Measurements from ENCODE around the gene STN1.

STN1 gene

GRCh38 chr10:103869336-103869735, 48.6 kb downstream of the STN1 start:
- no peak for DNase-seq (ENCODE audit: low read depth in 1 of 2, low spot score in 1 of 2)

- DNase-seq (ENCODE audit: low read depth in 1 of 2, low spot score in 1 of 2), result no peak
Observed at GRCh38 chr10:103868200-103868599, 49.8 kb downstream of the STN1 start.

GRCh38 chr10:103861505-103861904, 56.5 kb downstream of the STN1 start:
- DNase-seq (ENCODE audit: low read depth in 1 of 2, low spot score in 1 of 2), result no peak

- DNase-seq (ENCODE audit: low read depth in 1 of 2, low spot score in 1 of 2), result peak in 1 of 2 donors; percentile 15
Observed at GRCh38 chr10:103859161-103860086, 58.6 kb downstream of the STN1 start.

DNA sequence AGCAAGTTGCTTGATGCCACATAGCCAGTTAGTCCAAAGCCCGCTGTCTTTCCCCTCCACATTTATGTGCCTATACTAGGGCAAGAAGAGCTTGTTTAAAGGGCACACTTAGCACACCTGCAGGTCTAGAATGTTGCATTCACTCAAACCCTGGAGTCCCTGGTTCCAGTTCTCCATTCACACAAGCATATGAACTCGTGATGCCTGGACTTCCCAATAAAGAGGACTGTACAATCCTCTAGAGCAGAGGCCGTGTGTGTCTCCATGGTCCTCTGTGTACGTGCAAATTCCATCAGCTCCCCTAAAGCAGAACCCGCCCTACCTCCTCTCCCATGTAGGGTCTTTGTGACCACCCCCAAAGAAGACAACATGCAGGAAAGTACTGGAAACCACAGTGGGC, 59.6 kb downstream of the STN1 start:
- no peak for DNase-seq (ENCODE audit: low read depth in 1 of 2, low spot score in 1 of 2)

GRCh38 chr10:103856797-103857170, 61.2 kb downstream of the STN1 start:
- no peak for DNase-seq (ENCODE audit: low read depth in 1 of 2, low spot score in 1 of 2)

GRCh38 chr10:103855852-103856796, 61.9 kb downstream of the STN1 start:
- no peak for DNase-seq (ENCODE audit: low read depth in 1 of 2, low spot score in 1 of 2)

DNA sequence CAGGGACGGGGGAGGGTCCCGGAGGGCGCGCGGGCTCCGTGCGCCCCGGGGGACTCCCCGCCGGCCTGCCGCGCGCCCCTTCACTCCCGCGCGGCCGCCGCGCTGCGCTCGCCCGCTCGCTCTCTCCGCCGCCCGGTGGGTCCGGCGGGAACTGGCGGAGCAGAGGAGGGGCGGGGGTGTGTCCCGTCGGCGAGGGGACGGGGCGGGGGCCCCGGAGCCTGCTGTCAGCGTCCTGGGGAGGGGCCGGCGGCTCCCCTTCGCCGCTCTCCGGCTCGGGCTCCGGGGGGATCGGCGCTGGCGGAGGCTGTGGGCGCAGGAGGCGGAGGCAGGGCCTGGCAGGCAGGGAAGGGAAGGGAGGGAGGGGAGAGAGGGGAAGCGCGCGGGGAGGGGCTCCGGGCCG, 62.6 kb downstream of the STN1 start, which contains the start of gene SH3PXD2A:
Gene SH3PXD2A (minus strand): TSS at position 153 of the 400 bp plus-strand sequence. CDS start 310 bp downstream, outside the sequence.
- DNase-seq (ENCODE audit: low read depth in 1 of 2, low spot score in 1 of 2), result no peak

DNA sequence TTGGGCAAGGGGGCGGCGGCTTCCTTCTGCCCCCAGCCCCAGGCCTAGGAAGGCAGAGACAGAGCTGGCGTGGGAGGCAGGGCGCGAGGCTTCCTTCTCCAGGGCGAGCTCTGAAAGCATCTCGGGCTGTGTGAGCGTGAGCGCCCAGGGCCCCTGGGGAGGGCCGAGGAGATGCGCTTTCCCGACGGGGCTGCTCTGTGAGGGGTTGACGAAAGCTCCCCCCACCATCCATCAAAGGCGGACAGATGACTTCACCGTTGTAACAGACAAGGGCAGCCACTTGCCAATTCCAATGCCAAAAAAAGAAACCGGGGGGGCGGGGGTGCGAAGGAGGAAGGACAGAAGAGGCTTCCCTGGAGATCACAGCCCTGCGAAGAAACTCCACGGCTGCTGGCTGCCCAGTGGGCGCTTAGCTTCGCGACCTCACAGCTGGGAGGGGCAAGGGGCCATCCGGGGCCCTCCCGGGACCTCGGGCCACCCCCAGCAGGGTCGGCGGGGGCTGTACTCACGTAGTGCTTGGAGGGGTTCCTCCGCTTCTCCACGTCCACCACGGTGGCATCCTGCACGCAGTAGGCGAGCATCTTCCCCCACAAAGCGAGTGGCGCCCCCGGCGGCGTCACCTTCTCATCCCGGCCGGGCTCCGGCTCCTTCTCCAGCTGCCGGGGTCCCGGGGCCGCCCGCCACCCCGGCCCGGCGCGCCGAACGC, 63.1 kb downstream of the STN1 start:
- DNase-seq (ENCODE audit: low read depth in 1 of 2, low spot score in 1 of 2), result no peak

GRCh38 chr10:103854265-103854685, 63.7 kb downstream of the STN1 start:
- DNase-seq (ENCODE audit: low read depth in 1 of 2, low spot score in 1 of 2), result no peak

DNA sequence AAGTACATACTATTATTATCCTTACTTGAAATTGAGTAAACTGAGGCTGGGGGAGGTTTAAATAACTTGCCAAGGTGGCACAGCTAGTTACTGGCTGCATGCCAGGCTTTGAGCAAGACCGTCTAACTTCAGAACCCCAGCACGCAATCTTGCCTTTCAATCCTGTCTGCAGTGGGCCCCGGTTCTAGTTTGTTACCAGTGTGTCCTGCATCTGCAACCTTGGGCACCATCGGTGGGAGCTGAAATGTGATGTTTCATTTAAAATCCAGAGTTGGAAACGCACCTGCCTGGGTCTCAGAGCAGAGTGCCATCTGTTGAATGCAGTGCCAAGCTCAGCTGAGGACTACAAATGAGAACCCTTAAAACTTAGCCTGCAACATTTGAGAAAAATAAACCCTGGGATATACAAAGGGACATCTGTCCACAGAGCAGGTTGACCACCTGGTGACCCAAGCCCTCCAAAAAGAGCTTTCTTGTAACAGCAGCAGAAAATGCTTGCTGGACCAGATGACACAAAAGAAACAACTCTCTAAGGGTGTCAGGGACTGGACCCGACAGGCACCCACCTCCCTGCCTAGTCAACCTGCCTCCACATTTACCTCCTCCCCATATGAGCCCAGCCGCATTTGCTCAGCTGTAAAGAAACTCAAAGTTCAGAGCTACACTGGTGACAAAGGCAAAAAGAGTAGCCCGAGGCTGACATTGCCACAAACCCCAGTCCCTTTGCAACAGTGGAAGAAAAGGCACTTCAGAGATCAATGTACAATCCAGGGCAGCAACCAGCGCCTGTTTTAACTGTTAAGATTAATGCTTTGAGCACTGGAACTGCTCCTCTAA, 64.3 kb downstream of the STN1 start:
- no peak for DNase-seq (ENCODE audit: low read depth in 1 of 2, low spot score in 1 of 2)

- DNase-seq (ENCODE audit: low read depth in 1 of 2, low spot score in 1 of 2), result no peak
Observed at GRCh38 chr10:103852856-103853255, 65.1 kb downstream of the STN1 start.

GRCh38 chr10:103852189-103852711, 65.7 kb downstream of the STN1 start:
- no peak for DNase-seq (ENCODE audit: low read depth in 1 of 2, low spot score in 1 of 2)

- DNase-seq (ENCODE audit: low read depth in 1 of 2, low spot score in 1 of 2), result no peak
Observed at GRCh38 chr10:103851261-103851660, 66.7 kb downstream of the STN1 start.

DNA sequence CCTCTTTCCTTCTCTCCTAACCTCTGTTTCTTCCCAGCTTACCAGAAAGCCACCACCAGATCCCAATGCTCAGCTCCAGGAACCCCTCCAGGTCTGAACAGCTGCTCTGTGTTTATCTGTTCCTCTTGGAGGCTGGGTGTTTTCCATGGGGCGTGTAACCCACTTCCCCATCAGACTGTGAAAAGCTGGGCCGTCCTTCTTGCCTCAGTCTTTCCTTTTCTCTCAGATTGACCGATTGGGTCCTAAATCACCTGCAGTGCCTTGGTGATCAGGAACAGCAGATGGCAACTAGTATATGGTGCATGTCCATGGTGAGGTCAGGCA, 67.5 kb downstream of the STN1 start:
- DNase-seq (ENCODE audit: low read depth in 1 of 2, low spot score in 1 of 2), result no peak

- no peak for DNase-seq (ENCODE audit: low read depth in 1 of 2, low spot score in 1 of 2)
Observed at GRCh38 chr10:103849880-103850571, 68.0 kb downstream of the STN1 start.

- no peak for DNase-seq (ENCODE audit: low read depth in 1 of 2, low spot score in 1 of 2)
Observed at GRCh38 chr10:103849212-103849877, 68.6 kb downstream of the STN1 start.

DNA sequence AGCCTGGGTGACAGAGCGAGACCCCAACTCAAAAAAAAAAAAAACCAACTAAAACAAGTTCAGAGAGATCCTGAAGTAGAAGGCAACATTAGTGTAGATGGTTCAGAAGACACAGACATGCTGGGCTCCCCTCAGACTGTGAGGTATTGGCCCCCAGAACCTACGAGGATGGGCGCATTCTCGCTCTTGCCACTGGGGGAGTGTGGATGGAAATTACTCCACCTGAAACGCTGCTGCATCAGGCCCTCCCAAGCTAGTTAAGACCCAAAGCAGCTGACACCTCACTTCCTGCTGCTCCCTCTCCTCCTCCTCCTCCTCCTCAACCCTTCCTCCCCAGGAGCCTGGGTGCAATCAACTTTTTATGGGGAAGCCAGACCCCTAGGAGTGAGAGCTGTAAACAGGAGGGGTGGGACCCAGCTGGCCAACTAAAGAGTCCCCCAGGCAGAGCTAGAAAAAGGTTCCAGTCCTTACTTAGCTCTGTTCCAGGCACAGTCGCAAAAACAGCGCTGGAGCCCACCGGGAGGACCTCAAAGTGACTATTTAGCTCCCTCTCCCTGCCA, 70.0 kb downstream of the STN1 start:
- no peak for DNase-seq (ENCODE audit: low read depth in 1 of 2, low spot score in 1 of 2)

- DNase-seq (ENCODE audit: low read depth in 1 of 2, low spot score in 1 of 2), result no peak
Observed at GRCh38 chr10:103847346-103847745, 70.6 kb downstream of the STN1 start.
